ENCODE results near the gene FGFRL1.
"Not testable (repeated sequence)": the region's sequence is repeated elsewhere in the genome, so short reads cannot be mapped to it uniquely, and the experiment has no call there.

FGFRL1 gene

GRCh38 chr4:968621-969394, 42.6 kb upstream of the FGFRL1 start:
- peaks cover 13% of the 10 kb centered on the region for H3K36me3 ChIP-seq (ENCODE audit: control insufficient read depth, insufficient read depth, low read length)
- H3K9ac ChIP-seq (ENCODE audit: low read depth, low read length) = no peak overlapping the region
- H3K27me3 ChIP-seq (ENCODE audit: control insufficient read depth, insufficient read depth, low read length) = peaks cover 4% of the 10 kb centered on the region
- H3K9me3 ChIP-seq (ENCODE audit: control insufficient read depth, insufficient read depth, low read length) = no peaks in the 10 kb centered on the region
- no peak overlapping the region for H3K4me3 ChIP-seq (ENCODE audit: low read depth, low read length)
- no peaks in the 10 kb centered on the region for H3K4me1 ChIP-seq (ENCODE audit: control insufficient read depth, insufficient read depth, low read length)

DNA sequence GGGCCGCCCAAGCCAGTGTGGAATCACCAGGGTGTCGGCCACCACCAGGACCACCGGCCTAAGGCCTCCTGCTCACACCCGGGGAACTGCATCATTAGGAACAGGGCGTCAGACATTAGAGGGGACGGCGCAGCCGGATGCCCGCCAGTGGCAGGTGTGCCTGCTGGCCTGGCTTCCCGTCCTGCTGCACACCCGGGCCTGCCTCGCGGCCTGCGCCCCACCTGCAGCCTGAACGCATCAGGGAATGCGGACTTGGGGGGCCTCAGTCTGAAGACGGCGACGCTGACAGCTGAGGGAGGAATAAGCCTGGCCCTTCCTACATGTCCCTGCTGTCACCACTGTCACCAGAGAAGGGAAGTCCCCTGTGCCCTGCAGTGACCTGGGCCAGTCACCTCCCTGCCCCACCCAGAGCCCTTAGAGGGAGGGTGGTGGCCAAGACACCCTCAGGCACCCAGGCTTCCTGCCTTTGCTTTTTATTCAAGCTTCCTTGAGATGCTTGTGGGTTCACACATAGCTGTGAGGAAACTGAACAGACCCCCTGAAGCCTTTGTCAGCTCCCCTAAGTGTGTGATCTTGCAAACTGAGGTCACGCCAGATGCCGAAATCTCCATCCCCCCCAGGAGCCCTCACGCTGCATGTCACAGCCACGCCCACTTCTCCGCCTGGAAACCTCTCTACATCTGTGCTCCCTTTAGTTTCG, 41.2 kb upstream of the FGFRL1 start:
- Histone ChIP-seq H3K4me1 (ENCODE audit: control insufficient read depth, insufficient read depth, low read length) (no peaks in the 10 kb centered on the region), H3K9ac (ENCODE audit: low read depth, low read length) (no peak overlapping the region), H3K36me3 (ENCODE audit: control insufficient read depth, insufficient read depth, low read length) (peaks cover 12% of the 10 kb centered on the region), H3K4me3 (ENCODE audit: low read depth, low read length) (no peak overlapping the region), H3K9me3 (ENCODE audit: control insufficient read depth, insufficient read depth, low read length) (no peaks in the 10 kb centered on the region), H3K27me3 (ENCODE audit: control insufficient read depth, insufficient read depth, low read length) (peaks cover 8% of the 10 kb centered on the region)

DNA sequence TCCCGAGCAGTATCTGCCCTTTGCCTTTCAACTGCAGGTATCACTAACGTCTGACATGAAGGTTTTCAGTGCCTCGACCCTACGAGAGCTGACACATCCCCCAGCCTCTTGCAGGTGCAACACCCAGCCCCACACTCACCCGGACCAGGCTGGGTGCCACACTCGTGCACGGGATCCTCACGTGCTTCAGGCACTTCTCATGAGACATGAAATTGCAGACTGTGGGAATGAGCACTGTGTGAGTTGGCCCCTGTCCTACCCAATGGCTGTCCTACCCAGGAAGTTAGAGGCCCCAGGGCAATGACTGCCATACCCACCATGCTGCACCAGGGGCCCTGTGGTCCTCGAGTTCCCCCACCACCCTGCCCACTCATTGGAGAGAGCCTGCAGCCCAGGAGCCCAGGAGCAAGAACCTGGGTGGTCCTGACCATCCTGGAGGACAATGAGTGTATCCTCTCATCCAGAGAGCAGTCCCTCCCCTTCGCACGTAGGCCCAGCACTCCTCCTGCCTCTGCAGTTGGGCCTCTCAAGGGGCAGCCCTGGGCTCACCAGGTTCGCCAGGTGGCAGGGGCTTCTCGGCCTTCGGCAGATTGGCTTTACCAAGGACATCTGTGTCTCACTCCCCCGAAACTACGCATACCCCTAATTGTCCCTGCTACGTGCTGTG, 40.4 kb upstream of the FGFRL1 start:
- peaks cover 8% of the 10 kb centered on the region for H3K27me3 ChIP-seq (ENCODE audit: control insufficient read depth, insufficient read depth, low read length)

DNA sequence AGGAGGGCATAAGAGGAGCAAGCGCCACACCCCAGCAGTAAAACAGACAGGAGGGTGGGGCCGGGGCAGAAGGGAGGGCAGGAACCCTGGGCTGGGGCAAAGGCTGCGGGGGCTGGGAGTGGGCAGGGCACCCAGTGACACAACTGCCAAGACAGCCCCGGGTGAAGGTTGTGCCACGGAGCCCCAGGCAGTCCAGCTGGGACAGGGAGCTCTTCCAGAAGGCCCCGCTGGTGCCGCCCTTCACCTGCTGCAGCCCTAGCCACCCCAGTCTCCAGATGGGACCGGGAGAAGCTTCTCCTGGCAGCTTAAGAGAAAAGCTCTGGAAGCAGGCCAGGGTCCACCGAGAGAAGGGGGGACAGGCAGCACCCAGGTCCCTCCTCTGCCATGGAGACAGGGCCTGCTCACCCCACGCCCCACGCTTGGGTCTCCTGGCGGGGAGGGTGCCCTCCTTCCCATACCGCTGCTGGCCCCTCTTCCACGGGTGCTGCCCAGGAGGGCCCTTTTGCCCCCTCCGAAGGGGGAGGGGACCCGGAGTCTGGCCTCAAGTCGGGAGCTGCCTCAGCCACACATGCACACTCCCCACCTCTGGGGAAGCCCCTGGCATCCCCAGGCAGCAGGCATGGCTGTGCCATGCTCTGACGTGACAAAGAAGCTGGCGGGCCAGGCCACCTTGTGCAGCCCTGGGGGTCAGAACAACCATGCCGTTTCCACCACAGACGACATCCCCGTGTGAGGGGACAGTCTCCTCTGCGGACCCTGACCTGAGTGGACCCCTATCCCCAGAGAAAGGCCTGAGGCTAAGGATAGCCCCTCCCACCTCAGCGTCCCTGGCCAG, 39.5 kb upstream of the FGFRL1 start:
- no peaks in the 10 kb centered on the region for H3K4me1 ChIP-seq (ENCODE audit: control insufficient read depth, insufficient read depth, low read length)
- H3K9me3 ChIP-seq (ENCODE audit: control insufficient read depth, insufficient read depth, low read length) = no peaks in the 10 kb centered on the region
- H3K36me3 ChIP-seq (ENCODE audit: control insufficient read depth, insufficient read depth, low read length) = peaks cover 3% of the 10 kb centered on the region
- peaks cover 8% of the 10 kb centered on the region for H3K27me3 ChIP-seq (ENCODE audit: control insufficient read depth, insufficient read depth, low read length)
- H3K9ac ChIP-seq (ENCODE audit: low read depth, low read length) = no peak overlapping the region
- H3K4me3 ChIP-seq (ENCODE audit: low read depth, low read length) = peak overlapping the region; percentile 61

More for the DNA sequence above, 40.4 kb upstream of the FGFRL1 start:
- H3K9me3 ChIP-seq (ENCODE audit: control insufficient read depth, insufficient read depth, low read length) = no peaks in the 10 kb centered on the region
- H3K9ac ChIP-seq (ENCODE audit: low read depth, low read length) = no peak overlapping the region
- no peak overlapping the region for H3K4me3 ChIP-seq (ENCODE audit: low read depth, low read length)
- peaks cover 7% of the 10 kb centered on the region for H3K36me3 ChIP-seq (ENCODE audit: control insufficient read depth, insufficient read depth, low read length)
- no peaks in the 10 kb centered on the region for H3K4me1 ChIP-seq (ENCODE audit: control insufficient read depth, insufficient read depth, low read length)

DNA sequence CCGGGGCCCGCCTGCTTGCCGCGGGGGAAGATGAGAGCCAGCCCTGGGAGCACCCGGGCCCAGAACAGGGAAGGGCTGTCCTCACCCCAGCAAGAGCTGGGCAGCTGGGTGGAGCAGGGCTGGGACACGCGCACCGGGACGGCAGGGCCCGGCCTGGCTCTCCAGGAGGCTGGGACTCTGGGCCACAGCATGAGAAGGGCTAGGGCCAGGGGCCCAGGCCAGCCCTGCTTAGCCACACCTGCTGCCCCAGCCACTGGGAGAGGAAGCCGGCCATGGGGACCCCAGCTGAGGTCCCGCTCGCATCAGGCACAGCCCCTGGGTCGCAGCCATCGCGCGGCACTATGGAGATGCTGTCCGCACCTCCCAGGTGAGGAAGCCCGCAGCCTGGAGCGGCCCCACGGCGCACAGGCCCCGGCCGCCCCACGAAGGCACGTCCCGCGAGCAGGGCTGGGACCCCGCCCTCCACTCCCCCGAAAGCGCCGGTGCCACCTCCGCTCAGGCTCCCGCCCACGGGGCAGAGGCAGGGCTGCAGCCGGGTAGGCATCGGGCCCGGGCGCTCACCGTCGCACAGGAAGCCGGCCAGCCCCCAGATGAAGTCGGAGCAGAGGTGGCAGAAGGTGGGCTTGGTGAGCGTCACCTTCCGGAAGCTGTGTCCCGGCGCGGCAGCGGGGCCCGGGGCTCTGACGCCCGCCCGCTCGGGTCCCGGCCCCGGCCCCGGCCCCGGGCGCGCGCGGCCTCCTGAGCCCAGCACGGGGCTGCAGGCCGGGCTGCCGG, 38.6 kb upstream of the FGFRL1 start:
- Histone ChIP-seq H3K36me3 (ENCODE audit: control insufficient read depth, insufficient read depth, low read length) (peaks cover 3% of the 10 kb centered on the region), H3K9me3 (ENCODE audit: control insufficient read depth, insufficient read depth, low read length) (no peaks in the 10 kb centered on the region), H3K4me1 (ENCODE audit: control insufficient read depth, insufficient read depth, low read length) (no peaks in the 10 kb centered on the region), H3K27me3 (ENCODE audit: control insufficient read depth, insufficient read depth, low read length) (peaks cover 8% of the 10 kb centered on the region), H3K4me3 (ENCODE audit: low read depth, low read length) (peak overlapping the region; percentile 61), H3K9ac (ENCODE audit: low read depth, low read length) (no peak overlapping the region)

- H3K27me3 ChIP-seq (ENCODE audit: control insufficient read depth, insufficient read depth, low read length) = peaks cover 8% of the 10 kb centered on the region
- no peak within 1 kb of the TSS for H3K9ac ChIP-seq (ENCODE audit: low read depth, low read length)
- no peaks in the 10 kb centered on the region for H3K4me1 ChIP-seq (ENCODE audit: control insufficient read depth, insufficient read depth, low read length)
- peaks cover 3% of the 10 kb centered on the region for H3K36me3 ChIP-seq (ENCODE audit: control insufficient read depth, insufficient read depth, low read length)
- no peaks in the 10 kb centered on the region for H3K9me3 ChIP-seq (ENCODE audit: control insufficient read depth, insufficient read depth, low read length)
- H3K4me3 ChIP-seq (ENCODE audit: low read depth, low read length) = peak within 1 kb of the TSS; percentile 61
Measured at GRCh38 chr4:973431-974397, 37.7 kb upstream of the FGFRL1 start, which contains the start of gene DGKQ. Gene DGKQ (minus strand): TSS chr4:973569. CDS start chr4:973482, 87 bp downstream.

DNA sequence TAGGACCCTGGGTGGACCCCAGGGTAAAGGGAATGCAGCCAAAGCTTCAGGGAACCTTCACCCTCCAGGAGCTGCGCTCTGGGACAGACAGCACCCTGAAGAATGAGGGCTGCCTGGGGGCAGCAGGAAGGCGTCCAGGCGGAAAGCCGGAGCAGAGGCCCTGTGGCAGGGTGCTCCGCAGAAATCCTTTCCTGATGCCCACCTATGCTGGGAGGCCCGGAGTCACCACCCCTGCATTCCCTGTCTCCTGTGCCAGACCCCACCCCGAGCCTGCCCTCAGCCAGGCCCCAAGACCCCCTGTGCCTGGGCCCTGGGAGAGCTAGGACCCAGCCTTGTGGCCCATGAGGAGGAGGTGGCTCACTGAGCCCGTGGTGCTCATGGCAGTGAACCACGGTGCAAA, 36.8 kb upstream of the FGFRL1 start:
- H3K4me3 ChIP-seq (ENCODE audit: low read depth, low read length) = no peak overlapping the region
- H3K9me3 ChIP-seq (ENCODE audit: control insufficient read depth, insufficient read depth, low read length) = no peaks in the 10 kb centered on the region
- H3K36me3 ChIP-seq (ENCODE audit: control insufficient read depth, insufficient read depth, low read length) = peaks cover 3% of the 10 kb centered on the region

DNA sequence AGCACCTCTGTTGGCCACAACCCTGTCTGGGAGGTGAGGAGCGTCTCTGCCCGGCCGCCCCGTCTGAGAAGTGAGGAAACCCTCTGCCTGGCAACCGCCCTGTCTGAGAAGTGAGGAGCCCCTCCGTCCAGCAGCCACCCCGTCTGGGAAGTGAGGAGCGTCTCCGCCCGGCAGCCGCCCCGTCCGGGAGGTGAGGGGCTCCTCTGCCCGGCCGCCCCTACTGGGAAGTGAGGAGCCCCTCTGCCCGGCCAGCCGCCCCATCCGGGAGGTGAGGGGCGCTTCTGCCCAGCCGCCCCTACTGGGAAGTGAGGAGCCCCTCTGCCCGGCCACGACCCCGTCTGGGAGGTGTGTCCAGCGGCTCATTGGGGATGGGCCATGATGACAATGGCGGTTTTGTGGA, 35.4 kb upstream of the FGFRL1 start:
- not testable (repeated sequence) for H3K27me3 ChIP-seq (ENCODE audit: control insufficient read depth, insufficient read depth, low read length); H3K36me3 ChIP-seq (ENCODE audit: control insufficient read depth, insufficient read depth, low read length); H3K9me3 ChIP-seq (ENCODE audit: control insufficient read depth, insufficient read depth, low read length); H3K9ac ChIP-seq (ENCODE audit: low read depth, low read length); H3K4me1 ChIP-seq (ENCODE audit: control insufficient read depth, insufficient read depth, low read length); H3K4me3 ChIP-seq (ENCODE audit: low read depth, low read length)

More for the DNA sequence above, 36.8 kb upstream of the FGFRL1 start:
- Histone ChIP-seq H3K4me1 (ENCODE audit: control insufficient read depth, insufficient read depth, low read length) (no peaks in the 10 kb centered on the region), H3K9ac (ENCODE audit: low read depth, low read length) (no peak overlapping the region), H3K27me3 (ENCODE audit: control insufficient read depth, insufficient read depth, low read length) (peaks cover 8% of the 10 kb centered on the region)

DNA sequence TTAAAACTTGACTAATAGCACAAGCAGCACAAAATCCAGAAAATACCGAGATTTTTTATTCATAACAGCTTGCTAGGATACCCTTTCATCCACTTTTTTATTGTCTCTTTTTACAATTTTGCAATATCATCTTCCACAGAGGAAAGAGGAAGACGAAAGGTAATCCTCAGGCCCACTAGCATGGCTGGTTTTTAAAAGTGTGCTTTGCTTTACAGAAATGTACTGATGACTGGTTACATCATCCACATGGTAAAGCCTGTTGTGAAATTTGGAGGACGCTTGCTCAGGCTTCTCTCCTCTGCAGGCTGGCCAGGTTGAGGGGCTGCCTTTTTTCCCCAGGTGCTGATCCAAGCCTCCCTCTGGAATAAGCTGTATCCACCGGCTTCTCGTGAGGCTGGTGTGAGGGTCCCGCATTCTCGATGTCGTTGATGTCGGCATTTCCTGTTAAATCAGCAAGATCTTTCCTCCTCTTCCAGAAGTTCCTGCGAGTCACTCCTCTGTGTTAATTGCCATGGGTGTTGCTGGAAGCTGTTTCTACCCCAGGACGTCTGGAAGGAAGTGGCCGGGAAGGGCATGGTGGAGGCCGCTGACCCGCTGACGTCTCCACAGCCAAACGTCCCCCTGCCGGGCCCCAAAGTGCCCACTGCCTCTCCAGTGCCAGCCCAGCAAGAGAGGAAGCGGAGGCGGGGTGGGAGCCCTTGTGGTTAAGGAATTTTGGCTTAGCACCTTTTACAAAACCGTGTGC, 32.3 kb upstream of the FGFRL1 start:
- Histone ChIP-seq H3K4me3 (ENCODE audit: low read depth, low read length) (no peak overlapping the region), H3K27me3 (ENCODE audit: control insufficient read depth, insufficient read depth, low read length) (peaks cover 4% of the 10 kb centered on the region), H3K36me3 (ENCODE audit: control insufficient read depth, insufficient read depth, low read length) (no peaks in the 10 kb centered on the region), H3K9me3 (ENCODE audit: control insufficient read depth, insufficient read depth, low read length) (no peaks in the 10 kb centered on the region), H3K9ac (ENCODE audit: low read depth, low read length) (no peak overlapping the region), H3K4me1 (ENCODE audit: control insufficient read depth, insufficient read depth, low read length) (no peaks in the 10 kb centered on the region)

Measured in iPS-15b (cell line).